GM18507 (cell line): ENCODE data around the gene MTCH1.
"Not testable (repeated sequence)": the region's sequence is repeated elsewhere in the genome, so short reads cannot be mapped to it uniquely, and the experiment has no call there.

Source experiments
- DNase-seq: peaks from one replicate; pipeline ENCODE4 v3.0.0; 2011; ENCODE audit warnings: low read depth; ENCODE audit not compliant: insufficient read length; ENCODE audit errors: extremely low spot score
- FAIRE-seq: peaks from 2 replicates; lab custom pipeline; 2011; peaks lifted over from hg19 to GRCh38; lab: Jason Lieb, UNC

MTCH1 gene

GRCh38 chr6:36999061-36999750, 13.2 kb upstream of the MTCH1 start:
- DNase-seq: no peak
- no peak for FAIRE-seq

GRCh38 chr6:36998723-36999038, 12.7 kb upstream of the MTCH1 start:
- DNase-seq (no peak), FAIRE-seq (no peak)

- FAIRE-seq: no peak
Observed at GRCh38 chr6:36997811-36998722, 12.1 kb upstream of the MTCH1 start.

GRCh38 chr6:36990401-36990800, 4.4 kb upstream of the MTCH1 start:
- FAIRE-seq, DNase-seq: not testable (repeated sequence)

More at GRCh38 chr6:36997811-36998722, 12.1 kb upstream of the MTCH1 start:
- DNase-seq: no peak

- FAIRE-seq: no peak
- DNase-seq: no peak
Observed at GRCh38 chr6:36989264-36989663, 3.3 kb upstream of the MTCH1 start.

GRCh38 chr6:36986704-36987047, 680 bp upstream of the MTCH1 start:
- DNase-seq (no peak), FAIRE-seq (no peak)

- no peak for DNase-seq
- no peak for FAIRE-seq
Observed at GRCh38 chr6:36985417-36985807, 584 bp downstream of the MTCH1 start.

GRCh38 chr6:36984581-36985416, 1.2 kb downstream of the MTCH1 start:
- DNase-seq: no peak
- no peak for FAIRE-seq

GRCh38 chr6:36983538-36983937, 2.5 kb downstream of the MTCH1 start:
- DNase-seq (no peak), FAIRE-seq (no peak)

- DNase-seq (no peak), FAIRE-seq (no peak)
Observed at GRCh38 chr6:36980876-36981619, 4.9 kb downstream of the MTCH1 start.

GRCh38 chr6:36980129-36980528, 5.9 kb downstream of the MTCH1 start:
- DNase-seq (no peak), FAIRE-seq (no peak)

- no peak for FAIRE-seq
- no peak for DNase-seq
Observed at GRCh38 chr6:36979347-36979742, 6.7 kb downstream of the MTCH1 start.

GRCh38 chr6:36978421-36979346, 7.3 kb downstream of the MTCH1 start:
- FAIRE-seq (no peak), DNase-seq (no peak)

- DNase-seq (no peak), FAIRE-seq (no peak)
Observed at GRCh38 chr6:36977470-36977941, 8.5 kb downstream of the MTCH1 start.

GRCh38 chr6:36976931-36977330, 9.1 kb downstream of the MTCH1 start:
- FAIRE-seq: no peak
- DNase-seq: no peak

- FAIRE-seq: no peak
- DNase-seq: no peak
Observed at GRCh38 chr6:36976509-36976908, 9.5 kb downstream of the MTCH1 start.

GRCh38 chr6:36976007-36976264, 10.1 kb downstream of the MTCH1 start:
- DNase-seq (no peak), FAIRE-seq (no peak)

- DNase-seq: no peak
- FAIRE-seq: no peak
Observed at GRCh38 chr6:36975231-36976006, 10.6 kb downstream of the MTCH1 start.
